IMR-90 (cell line): ENCODE results near the gene FLT4. TPM values are rescaled to one million over a fixed set of nuclear protein-coding genes. Genes with fewer than 3 reads are reported as not detected.

Experiments used
- ATAC-seq: fragments of 200-7000 bp; cut with Tn5 transposase; 2 replicates; pipeline ENCODE4 v1.9.1; 2020; ENCODE audit warnings: low read depth, mild to moderate bottlenecking, moderate library complexity
- BruUV-seq: library from RNA; stranded (reverse); fragments of 400-500 nt; replicated peaks from 2 replicates; lab custom pipeline; 2021; lab: Mats Ljungman, UMichigan
- CTCF ChIA-PET: fragments of 300-600 bp; formaldehyde crosslinking; extraction: SDS; loops from one replicate; lab custom pipeline; 2021; ENCODE audit warnings: antibody characterized with exemption; lab: Yijun Ruan, JAX
- POLR2A ChIA-PET: fragments of 300-600 bp; sonication (Branson Sonifier 250); formaldehyde crosslinking; loops from one replicate; lab custom pipeline; 2022; ENCODE audit warnings: antibody characterized with exemption; ENCODE audit not compliant: unreplicated experiment; lab: Charles Lee
- DNase-seq: peaks from one replicate; pipeline ENCODE4 v3.0.0; 2013
- H2AFZ ChIP-seq: replicated peaks from 2 replicates; pipeline ENCODE3; 2013; ENCODE audit warnings: low read length, mild to moderate bottlenecking; ENCODE audit not compliant: poor library complexity
- H2AK5ac ChIP-seq: 2 replicates; pipeline ENCODE4 v1.6.1; 2013; ENCODE audit warnings: low read depth, low read length, inconsistent platforms
- H2AK9ac ChIP-seq: replicated peaks from 2 replicates; pipeline ENCODE3; 2013; ENCODE audit warnings: mild to moderate bottlenecking, low read depth, low read length, moderate library complexity; ENCODE audit not compliant: poor library complexity
- H2BK120ac ChIP-seq: 2 replicates; pipeline ENCODE4 v1.6.1; 2013; ENCODE audit warnings: low read depth, low read length, inconsistent platforms
- H2BK15ac ChIP-seq: 3 replicates; pipeline ENCODE4 v1.6.1; 2013; ENCODE audit warnings: low read depth, low read length, inconsistent platforms
- H2BK20ac ChIP-seq: 2 replicates; pipeline ENCODE4 v1.6.1; 2013; ENCODE audit warnings: low read depth, mild to moderate bottlenecking, inconsistent platforms, low read length, moderate library complexity
- H2BK5ac ChIP-seq: 2 replicates; pipeline ENCODE4 v1.6.1; 2013; ENCODE audit warnings: mild to moderate bottlenecking, low read depth, low read length, inconsistent platforms; ENCODE audit not compliant: poor library complexity, severe bottlenecking
- H3K14ac ChIP-seq: replicated peaks from 2 replicates; pipeline ENCODE4 v1.6.1; 2013; ENCODE audit warnings: low read depth, low read length, inconsistent platforms
- H3K18ac ChIP-seq: 2 replicates; pipeline ENCODE4 v1.6.1; 2013; ENCODE audit warnings: low read depth, low read length, control low read depth
- H3K23ac ChIP-seq: 2 replicates; pipeline ENCODE4 v1.6.1; 2013; ENCODE audit warnings: low read depth, low read length, inconsistent platforms
- H3K27ac ChIP-seq: 2 replicates; pipeline ENCODE4 v1.5.1; 2013; ENCODE audit warnings: mild to moderate bottlenecking, control low read depth, low read length; ENCODE audit not compliant: insufficient read depth
- H3K27me3 ChIP-seq: 2 replicates; pipeline ENCODE4 v1.6.1; 2013; ENCODE audit warnings: low read length; ENCODE audit not compliant: control insufficient read depth, insufficient read depth
- H3K36me3 ChIP-seq: 2 replicates; pipeline ENCODE4 v1.6.1; 2013; ENCODE audit warnings: low read length, mixed read lengths; ENCODE audit not compliant: control insufficient read depth, insufficient read depth
- H3K4ac ChIP-seq: 2 replicates; pipeline ENCODE4 v1.6.1; 2013; ENCODE audit warnings: low read depth, low read length, inconsistent platforms
- H3K4me1 ChIP-seq: 2 replicates; pipeline ENCODE4 v1.6.1; 2013; ENCODE audit warnings: low read length, mixed read lengths; ENCODE audit not compliant: control insufficient read depth, insufficient read depth
- H3K4me2 ChIP-seq: 2 replicates; pipeline ENCODE4 v1.6.1; 2013; ENCODE audit warnings: low read depth, mild to moderate bottlenecking, control low read depth, low read length, moderate library complexity
- H3K4me3 ChIP-seq: 2 replicates; pipeline ENCODE4 v1.5.1; 2013; ENCODE audit warnings: low read depth, mild to moderate bottlenecking, control low read depth, low read length, moderate library complexity; ENCODE audit not compliant: insufficient read depth
- H3K56ac ChIP-seq: 2 replicates; pipeline ENCODE4 v1.6.1; 2013; ENCODE audit warnings: low read length, inconsistent platforms; ENCODE audit not compliant: insufficient read depth; ENCODE audit errors: extremely low read depth
- H3K79me1 ChIP-seq, 2 experiments: 2 replicates each; pipeline ENCODE4 v1.6.1; 2013; ENCODE audit warnings: low read length in 2 of 2, inconsistent platforms in 1 of 2, low read depth in 1 of 2
- H3K9ac ChIP-seq: 2 replicates; pipeline ENCODE4 v1.6.1; 2013; ENCODE audit warnings: low read depth, low read length, control low read depth
- H3K9me1 ChIP-seq: 2 replicates; pipeline ENCODE4 v1.6.1; 2013; ENCODE audit warnings: low read length, inconsistent platforms; ENCODE audit not compliant: insufficient read depth
- H3K9me3 ChIP-seq: 2 replicates; pipeline ENCODE4 v1.6.1; 2013; ENCODE audit warnings: low read length; ENCODE audit not compliant: control insufficient read depth, insufficient read depth
- H4K20me1 ChIP-seq: 2 replicates; pipeline ENCODE4 v1.6.1; 2013; ENCODE audit warnings: low read length, inconsistent platforms; ENCODE audit not compliant: insufficient read depth
- H4K5ac ChIP-seq: 2 replicates; pipeline ENCODE4 v1.6.1; 2013; ENCODE audit warnings: mild to moderate bottlenecking, low read depth, low read length, control low read depth
- H4K8ac ChIP-seq, 2 experiments: 2 replicates each; pipeline ENCODE4 v1.6.1; 2013; ENCODE audit warnings: low read depth in 2 of 2, low read length in 2 of 2, control low read depth in 1 of 2, inconsistent platforms in 1 of 2
- H4K91ac ChIP-seq: 2 replicates; pipeline ENCODE4 v1.6.1; 2013; ENCODE audit warnings: low read depth, low read length, inconsistent platforms; ENCODE audit not compliant: insufficient read depth
- BHLHE40 ChIP-seq: fragments of 150-350 bp; IDR thresholded peaks from 2 replicates; pipeline ENCODE4 v1.6.1; 2016; ENCODE audit warnings: mild to moderate bottlenecking, low read depth, low read length
- CEBPB ChIP-seq: IDR thresholded peaks from 2 replicates; pipeline ENCODE4 v1.6.1; 2012; ENCODE audit warnings: low read depth, low read length, improper control_type of control experiment
- CHD1 ChIP-seq: IDR thresholded peaks from 2 replicates; pipeline ENCODE4 v1.6.1; 2012; ENCODE audit warnings: low read depth, low read length, improper control_type of control experiment
- FOS ChIP-seq: fragments of 150-350 bp; IDR thresholded peaks from 2 replicates; pipeline ENCODE4 v1.6.1; 2016; ENCODE audit warnings: low read depth, low read length
- MAFK ChIP-seq: IDR thresholded peaks from 2 replicates; pipeline ENCODE4 v1.6.1; 2012; ENCODE audit warnings: low read depth, low read length, improper control_type of control experiment
- MAZ ChIP-seq: IDR thresholded peaks from 2 replicates; pipeline ENCODE4 v1.6.1; 2012; ENCODE audit warnings: low read depth, mild to moderate bottlenecking, low read length, improper control_type of control experiment, moderate library complexity, borderline replicate concordance
- MXI1 ChIP-seq: IDR thresholded peaks from 2 replicates; pipeline ENCODE4 v1.6.1; 2012; ENCODE audit warnings: low read depth, mild to moderate bottlenecking, low read length, moderate library complexity, borderline replicate concordance
- NFE2L2 ChIP-seq: fragments of 150-350 bp; IDR thresholded peaks from 2 replicates; pipeline ENCODE4 v1.6.1; 2016; ENCODE audit warnings: low read depth, mild to moderate bottlenecking, low read length
- POLR2A ChIP-seq: IDR thresholded peaks from 2 replicates; pipeline ENCODE4 v1.6.1; 2012; ENCODE audit warnings: mild to moderate bottlenecking, low read depth, low read length
- RAD21 ChIP-seq: IDR thresholded peaks from 2 replicates; pipeline ENCODE4 v1.6.1; 2012; ENCODE audit warnings: low read length, improper control_type of control experiment
- RCOR1 ChIP-seq: IDR thresholded peaks from 2 replicates; pipeline ENCODE4 v1.6.1; 2012; ENCODE audit warnings: mild to moderate bottlenecking, low read length, improper control_type of control experiment; ENCODE audit not compliant: insufficient replicate concordance
- RFX5 ChIP-seq: IDR thresholded peaks from 2 replicates; pipeline ENCODE4 v1.8.0; 2012; ENCODE audit warnings: low read depth, mild to moderate bottlenecking, low read length, moderate library complexity
- SMC3 ChIP-seq: fragments of 150-350 bp; IDR thresholded peaks from 2 replicates; pipeline ENCODE4 v1.6.1; 2016; ENCODE audit warnings: low read depth, mild to moderate bottlenecking, antibody characterized with exemption, low read length, moderate library complexity
- USF2 ChIP-seq: fragments of 150-350 bp; IDR thresholded peaks from 2 replicates; pipeline ENCODE4 v1.6.1; 2017; ENCODE audit warnings: mild to moderate bottlenecking, antibody characterized with exemption, low read length, low read depth
- WGBS, 2 experiments: methylation state at CpG; one replicate each; pipeline versions ENCODE4 v1.1.5 to v1.1.7; 2013; ENCODE audit warnings: missing lambda C conversion rate in 2 of 2; ENCODE audit not compliant: insufficient read length in 1 of 2; ENCODE audit errors: extremely low coverage in 2 of 2; 5-methylcytosine and 5-hydroxymethylcytosine counted together
- dilution Hi-C: fragments of 300-500 bp; cut with HindIII; formaldehyde crosslinking; loops from one replicate; pipeline ENCODE4 v1.14.3; 2018; ENCODE audit warnings: low sequenced_read_pairs; ENCODE audit not compliant: unreplicated experiment
- in situ Hi-C: fragments of 300-500 bp; cut with MboI; formaldehyde crosslinking; loops from 3 replicates; pipeline ENCODE4 v1.14.3; 2019; ENCODE audit warnings: low sequenced_read_pairs, inconsistent platforms, mixed read lengths
- intact Hi-C: fragments of 100-400 bp; cut with micrococcal nuclease; formaldehyde crosslinking; loops from 2 replicates; pipeline ENCODE4 v1.10.0; 2022
- polyA plus RNA-seq, 3 experiments: library from polyadenylated mRNA; depleted of rRNA; stranded (reverse); fragments of >200 nt; gene quantifications; 2 replicates each; pipeline ENCODE4 v1.2.3, GENCODE V29; 2012; ENCODE audit warnings: low replicate concordance in 1 of 3
- total RNA-seq: library from RNA; depleted of rRNA; stranded (reverse); fragments of >200 nt; gene quantifications from 2 replicates; pipeline ENCODE4 v1.2.3, GENCODE V29; 2012
- TF ChIP-seq, protein P1 (sequence below): fragments of 150-350 bp; IDR thresholded peaks from 2 replicates; pipeline ENCODE4 v1.6.1; 2016; ENCODE audit warnings: low read depth, mild to moderate bottlenecking, low read length, moderate library complexity, borderline replicate concordance
- TF ChIP-seq, protein P2 (sequence below): conservative IDR thresholded peaks from 2 replicates; pipeline ENCODE4 v1.5.1; 2012; ENCODE audit warnings: mild to moderate bottlenecking, low read depth, low read length, improper control_type of control experiment

FLT4 gene
- total and polyA plus RNA-seq, 2 of the 4 experiments (the other 2 are of a cell fraction): under 0.01 to 0.07 TPM

DNA sequence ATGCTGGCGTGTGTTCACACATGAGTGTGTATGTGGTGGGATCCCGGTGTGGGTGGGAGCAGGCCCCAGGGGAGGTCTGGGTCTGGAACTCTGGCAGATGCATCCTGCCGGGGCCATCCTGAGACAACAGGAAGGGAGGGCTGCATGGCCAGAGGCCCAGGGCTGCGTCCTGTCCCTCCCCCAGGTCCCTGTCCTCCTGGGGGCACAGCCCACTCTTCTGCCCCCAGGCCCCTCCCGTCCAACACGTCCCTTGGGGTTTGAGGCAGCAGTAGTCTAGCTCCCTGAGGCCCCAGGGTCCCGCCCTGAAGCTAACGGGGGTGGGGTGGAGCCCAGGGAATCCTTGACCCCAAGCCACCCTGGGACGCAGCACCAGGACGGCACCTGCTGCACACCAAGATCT lies 16.6 kb downstream of the FLT4 start:
- Histone ChIP-seq H4K8ac (no peak overlapping the region), H2BK20ac (no peak overlapping the region), H4K20me1 (no peaks in the 10 kb centered on the region; the same call in 1 of the 2 replicates), H3K27me3 (no peaks in the 10 kb centered on the region; the same call in 1 of the 2 replicates), H3K4me2 (no peak overlapping the region), H4K91ac (no peak overlapping the region), H2AFZ (no peak overlapping the region), H2BK15ac (no peak overlapping the region), H3K4ac (no peak overlapping the region), H2BK120ac (no peak overlapping the region), H2AK9ac (no peak overlapping the region), H3K79me1 (no peaks in the 10 kb centered on the region), H2BK5ac (no peak overlapping the region), H3K4me1 (no peaks in the 10 kb centered on the region), H3K14ac (no peak overlapping the region), H3K27ac (no peak overlapping the region), H3K9me3 (no peaks in the 10 kb centered on the region), H4K5ac (no peak overlapping the region), H3K23ac (no peak overlapping the region), H3K18ac (no peak overlapping the region), H3K9ac (no peak overlapping the region), H2AK5ac (no peak overlapping the region), H3K56ac (no peak overlapping the region), H3K9me1 (no peaks in the 10 kb centered on the region), H3K36me3 (no peaks in the 10 kb centered on the region), H3K4me3 (no peak overlapping the region)
- no peak for ATAC-seq
- DNase-seq: no peak
- WGBS, 2 experiments: 32% methylated on average over 4 of the region's 10 CpGs; no CpG with 5 or more reads in 1 of the 2 experiments
- ChIA-PET CTCF (no interaction called here), POLR2A (no interaction called here)
- TF ChIP-seq, protein P1, sequence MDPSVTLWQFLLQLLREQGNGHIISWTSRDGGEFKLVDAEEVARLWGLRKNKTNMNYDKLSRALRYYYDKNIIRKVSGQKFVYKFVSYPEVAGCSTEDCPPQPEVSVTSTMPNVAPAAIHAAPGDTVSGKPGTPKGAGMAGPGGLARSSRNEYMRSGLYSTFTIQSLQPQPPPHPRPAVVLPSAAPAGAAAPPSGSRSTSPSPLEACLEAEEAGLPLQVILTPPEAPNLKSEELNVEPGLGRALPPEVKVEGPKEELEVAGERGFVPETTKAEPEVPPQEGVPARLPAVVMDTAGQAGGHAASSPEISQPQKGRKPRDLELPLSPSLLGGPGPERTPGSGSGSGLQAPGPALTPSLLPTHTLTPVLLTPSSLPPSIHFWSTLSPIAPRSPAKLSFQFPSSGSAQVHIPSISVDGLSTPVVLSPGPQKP: no peak
- TF ChIP-seq SMC3: no peak
- no peak for TF ChIP-seq RFX5
- TF ChIP-seq MAZ: no peak
- no peak for TF ChIP-seq NFE2L2
- no peak for TF ChIP-seq CEBPB
- no peak for TF ChIP-seq RCOR1
- TF ChIP-seq BHLHE40: no peak
- TF ChIP-seq RAD21: no peak
- TF ChIP-seq, protein P2, sequence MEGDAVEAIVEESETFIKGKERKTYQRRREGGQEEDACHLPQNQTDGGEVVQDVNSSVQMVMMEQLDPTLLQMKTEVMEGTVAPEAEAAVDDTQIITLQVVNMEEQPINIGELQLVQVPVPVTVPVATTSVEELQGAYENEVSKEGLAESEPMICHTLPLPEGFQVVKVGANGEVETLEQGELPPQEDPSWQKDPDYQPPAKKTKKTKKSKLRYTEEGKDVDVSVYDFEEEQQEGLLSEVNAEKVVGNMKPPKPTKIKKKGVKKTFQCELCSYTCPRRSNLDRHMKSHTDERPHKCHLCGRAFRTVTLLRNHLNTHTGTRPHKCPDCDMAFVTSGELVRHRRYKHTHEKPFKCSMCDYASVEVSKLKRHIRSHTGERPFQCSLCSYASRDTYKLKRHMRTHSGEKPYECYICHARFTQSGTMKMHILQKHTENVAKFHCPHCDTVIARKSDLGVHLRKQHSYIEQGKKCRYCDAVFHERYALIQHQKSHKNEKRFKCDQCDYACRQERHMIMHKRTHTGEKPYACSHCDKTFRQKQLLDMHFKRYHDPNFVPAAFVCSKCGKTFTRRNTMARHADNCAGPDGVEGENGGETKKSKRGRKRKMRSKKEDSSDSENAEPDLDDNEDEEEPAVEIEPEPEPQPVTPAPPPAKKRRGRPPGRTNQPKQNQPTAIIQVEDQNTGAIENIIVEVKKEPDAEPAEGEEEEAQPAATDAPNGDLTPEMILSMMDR: no peak
- no peak for TF ChIP-seq MXI1
- TF ChIP-seq POLR2A: no peak
- TF ChIP-seq MAFK: no peak
- TF ChIP-seq FOS: no peak
- TF ChIP-seq USF2: no peak
- TF ChIP-seq CHD1: no peak
- intact Hi-C loops (no loop called here), in situ Hi-C loops (no loop called here), dilution Hi-C loops (no loop called here)
- no TSS peak for BruUV-seq
